SHP77 (cell line): ENCODE results near the gene CADPS2.
"Not testable (repeated sequence)": the region's sequence is repeated elsewhere in the genome, so short reads cannot be mapped to it uniquely, and the experiment has no call there.

ENCODE experiments used
- DNase-seq, 2 experiments: peaks; one replicate each; lab custom pipeline; 2025; lab: John Stamatoyannopoulos, UW

CADPS2 gene

GRCh38 chr7:122709930-122710646 is 176.2 kb downstream of the CADPS2 start:
- DNase-seq = no peak

- no peak for DNase-seq
Measured at GRCh38 chr7:122706836-122707235, 179.4 kb downstream of the CADPS2 start.

GRCh38 chr7:122702872-122703510 is 183.3 kb downstream of the CADPS2 start, which contains the start of gene RNF148:
Gene RNF148 (minus strand): TSS chr7:122702922. CDS start chr7:122702750, 172 bp downstream.
- no peak for DNase-seq

GRCh38 chr7:122699017-122699416 is 187.2 kb downstream of the CADPS2 start, which contains the start of gene RNF133:
Gene RNF133 (minus strand): TSS chr7:122699117. CDS start chr7:122698918, 199 bp downstream.
- DNase-seq = no peak

GRCh38 chr7:122695816-122696215 is 190.4 kb downstream of the CADPS2 start:
- no peak for DNase-seq

- no peak for DNase-seq
Measured at GRCh38 chr7:122694697-122695096, 191.6 kb downstream of the CADPS2 start.

- DNase-seq = no peak
Measured at GRCh38 chr7:122692769-122693309, 193.4 kb downstream of the CADPS2 start.

GRCh38 chr7:122691569-122692235 is 194.6 kb downstream of the CADPS2 start:
- DNase-seq = no peak

- DNase-seq = peak in 1 of 2 experiments; percentile 17
Measured at GRCh38 chr7:122689346-122690109, 196.7 kb downstream of the CADPS2 start.

- DNase-seq = peak; percentile 68 to 69
Measured at GRCh38 chr7:122688400-122688998, 197.8 kb downstream of the CADPS2 start.

GRCh38 chr7:122686360-122686878 is 199.8 kb downstream of the CADPS2 start:
- no peak for DNase-seq

GRCh38 chr7:122684504-122684903 is 201.8 kb downstream of the CADPS2 start:
- DNase-seq = no peak

- no peak for DNase-seq
Measured at GRCh38 chr7:122682815-122683550, 203.3 kb downstream of the CADPS2 start.

- DNase-seq = not testable (repeated sequence)
Measured at GRCh38 chr7:122681186-122681585, 205.1 kb downstream of the CADPS2 start.

GRCh38 chr7:122679813-122680212 is 206.4 kb downstream of the CADPS2 start:
- DNase-seq = no peak

- not testable (repeated sequence) for DNase-seq
Measured at GRCh38 chr7:122679269-122679709, 207.0 kb downstream of the CADPS2 start.

- DNase-seq = no peak
Measured at GRCh38 chr7:122677149-122677548, 209.1 kb downstream of the CADPS2 start.

- DNase-seq = peak; percentile 20 to 34
Measured at GRCh38 chr7:122676466-122676865, 209.8 kb downstream of the CADPS2 start.

- DNase-seq = no peak
Measured at GRCh38 chr7:122675621-122676020, 210.6 kb downstream of the CADPS2 start.

GRCh38 chr7:122675011-122675410 is 211.2 kb downstream of the CADPS2 start:
- no peak for DNase-seq
